ENCODE measurements around the gene PLPPR5. TPM values are rescaled to one million over a fixed set of nuclear protein-coding genes. Genes with fewer than 3 reads are reported as not detected.
"Not testable (repeated sequence)": the region's sequence is repeated elsewhere in the genome, so short reads cannot be mapped to it uniquely, and the experiment has no call there.

The PLPPR5 gene
- total and polyA plus RNA-seq, 2 experiments from 2014 or later: not detected

GRCh38 chr1:98887507-98887906 lies 117.2 kb downstream of the PLPPR5 start:
- no peaks in the 10 kb centered on the region for H3K36me3 ChIP-seq (ENCODE audit: low read depth)
- no peaks in the 10 kb centered on the region for H3K27me3 ChIP-seq (replicated peaks; ENCODE audit: insufficient read depth)
- no peak overlapping the region for H3K4me3 ChIP-seq
- H3K27ac ChIP-seq: no peak overlapping the region
- H3K9ac ChIP-seq: no peak overlapping the region
- H3K4me2 ChIP-seq (ENCODE audit: unreplicated experiment): no peak overlapping the region
- no peak for DNase-seq
- H3K79me2 ChIP-seq (ENCODE audit: insufficient read depth): no peaks in the 10 kb centered on the region
- no peaks in the 10 kb centered on the region for H3K4me1 ChIP-seq (ENCODE audit: insufficient read depth)
- H3K9me3 ChIP-seq (ENCODE audit: low read depth): no peaks in the 10 kb centered on the region
- 57 to 58% methylated on average over 1 of the region's 1 CpG for WGBS, 2 experiments (ENCODE audit: low coverage in 1 of 2, low lambda C conversion rate in 2 of 2, missing lambda C conversion rate in 2 of 2)
- H3K9me2 ChIP-seq (ENCODE audit: insufficient read depth): no peaks in the 10 kb centered on the region
- no peaks in the 10 kb centered on the region for H4K20me1 ChIP-seq (ENCODE audit: insufficient read depth)
- H2AFZ ChIP-seq: no peak overlapping the region
- H3F3A ChIP-seq (ENCODE audit: insufficient read depth): no peaks in the 10 kb centered on the region
- in situ Hi-C loops (cut with MboI): no loop called here
- TF ChIP-seq EZH2 (IDR thresholded peaks at IDR 0.05; ENCODE audit: insufficient read depth, poor library complexity, severe bottlenecking): no peak
- TF ChIP-seq EZH2phosphoT487 (IDR thresholded peaks at IDR 0.05; ENCODE audit: insufficient read depth, low read depth): no peak

GRCh38 chr1:98884864-98885263 lies 119.8 kb downstream of the PLPPR5 start:
- no peaks in the 10 kb centered on the region for H3K27me3 ChIP-seq (replicated peaks; ENCODE audit: insufficient read depth)
- in situ Hi-C loops (cut with MboI): no loop called here
- H3K79me2 ChIP-seq (ENCODE audit: insufficient read depth): no peaks in the 10 kb centered on the region

GRCh38 chr1:98881901-98882300 lies 122.8 kb downstream of the PLPPR5 start:
- Histone ChIP-seq H3K27ac (no peak overlapping the region), H2AFZ (no peak overlapping the region), H3K9me3 (ENCODE audit: low read depth) (no peaks in the 10 kb centered on the region), H3F3A (ENCODE audit: insufficient read depth) (no peaks in the 10 kb centered on the region), H3K27me3 (replicated peaks; ENCODE audit: insufficient read depth) (no peaks in the 10 kb centered on the region), H3K79me2 (ENCODE audit: insufficient read depth) (no peaks in the 10 kb centered on the region), H4K20me1 (ENCODE audit: insufficient read depth) (no peaks in the 10 kb centered on the region), H3K4me1 (ENCODE audit: insufficient read depth) (no peaks in the 10 kb centered on the region), H3K4me3 (no peak overlapping the region), H3K36me3 (ENCODE audit: low read depth) (no peaks in the 10 kb centered on the region), H3K4me2 (ENCODE audit: unreplicated experiment) (no peak overlapping the region), H3K9me2 (ENCODE audit: insufficient read depth) (no peaks in the 10 kb centered on the region), H3K9ac (no peak overlapping the region)
- in situ Hi-C loops (cut with MboI): no loop called here
- TF ChIP-seq EZH2 (IDR thresholded peaks at IDR 0.05; ENCODE audit: insufficient read depth, poor library complexity, severe bottlenecking): no peak
- no peak for TF ChIP-seq EZH2phosphoT487 (IDR thresholded peaks at IDR 0.05; ENCODE audit: insufficient read depth, low read depth)
- 80 to 83% methylated on average over 4 of the region's 4 CpGs for WGBS, 2 experiments (ENCODE audit: low coverage in 1 of 2, low lambda C conversion rate in 2 of 2, missing lambda C conversion rate in 2 of 2)
- DNase-seq: no peak

More at GRCh38 chr1:98884864-98885263, 119.8 kb downstream of the PLPPR5 start:
- Histone ChIP-seq H3K27ac (no peak overlapping the region), H3K9ac (no peak overlapping the region), H3K4me3 (no peak overlapping the region), H3K4me2 (ENCODE audit: unreplicated experiment) (no peak overlapping the region), H3K4me1 (ENCODE audit: insufficient read depth) (no peaks in the 10 kb centered on the region), H3F3A (ENCODE audit: insufficient read depth) (no peaks in the 10 kb centered on the region), H4K20me1 (ENCODE audit: insufficient read depth) (no peaks in the 10 kb centered on the region), H3K9me3 (ENCODE audit: low read depth) (no peaks in the 10 kb centered on the region), H3K36me3 (ENCODE audit: low read depth) (no peaks in the 10 kb centered on the region), H3K9me2 (ENCODE audit: insufficient read depth) (no peaks in the 10 kb centered on the region), H2AFZ (no peak overlapping the region)
- DNase-seq: peak; percentile 17
- TF ChIP-seq EZH2phosphoT487 (IDR thresholded peaks at IDR 0.05; ENCODE audit: insufficient read depth, low read depth) (no peak), EZH2 (IDR thresholded peaks at IDR 0.05; ENCODE audit: insufficient read depth, poor library complexity, severe bottlenecking) (no peak)

- H3K9ac ChIP-seq; H3K4me3 ChIP-seq; H2AFZ ChIP-seq; H3K36me3 ChIP-seq (ENCODE audit: low read depth); H4K20me1 ChIP-seq (ENCODE audit: insufficient read depth); H3K9me2 ChIP-seq (ENCODE audit: insufficient read depth); H3K27me3 ChIP-seq (replicated peaks; ENCODE audit: insufficient read depth); H3K9me3 ChIP-seq (ENCODE audit: low read depth); H3F3A ChIP-seq (ENCODE audit: insufficient read depth); DNase-seq; H3K4me1 ChIP-seq (ENCODE audit: insufficient read depth); H3K27ac ChIP-seq; H3K4me2 ChIP-seq (ENCODE audit: unreplicated experiment); H3K79me2 ChIP-seq (ENCODE audit: insufficient read depth); in situ Hi-C loops (cut with MboI): not testable (repeated sequence)
- 72 to 79% methylated on average over 11 of the region's 11 CpGs for WGBS, 2 experiments (ENCODE audit: low coverage in 1 of 2, low lambda C conversion rate in 2 of 2, missing lambda C conversion rate in 2 of 2)
Observed at GRCh38 chr1:98881234-98881633, 123.4 kb downstream of the PLPPR5 start.

- no peaks in the 10 kb centered on the region for H3K36me3 ChIP-seq (ENCODE audit: low read depth)
Observed at GRCh38 chr1:98874828-98875227, 129.8 kb downstream of the PLPPR5 start.

More at GRCh38 chr1:98874828-98875227, 129.8 kb downstream of the PLPPR5 start:
- Histone ChIP-seq H3K27ac (no peak overlapping the region), H3K9me3 (ENCODE audit: low read depth) (no peaks in the 10 kb centered on the region), H3K4me2 (ENCODE audit: unreplicated experiment) (no peak overlapping the region), H3F3A (ENCODE audit: insufficient read depth) (no peaks in the 10 kb centered on the region), H4K20me1 (ENCODE audit: insufficient read depth) (no peaks in the 10 kb centered on the region), H2AFZ (no peak overlapping the region), H3K9ac (no peak overlapping the region), H3K9me2 (ENCODE audit: insufficient read depth) (no peaks in the 10 kb centered on the region), H3K4me1 (ENCODE audit: insufficient read depth) (no peaks in the 10 kb centered on the region), H3K4me3 (no peak overlapping the region), H3K79me2 (ENCODE audit: insufficient read depth) (no peaks in the 10 kb centered on the region), H3K27me3 (replicated peaks; ENCODE audit: insufficient read depth) (no peaks in the 10 kb centered on the region)
- 60 to 71% methylated on average over 2 of the region's 2 CpGs for WGBS, 2 experiments (ENCODE audit: low coverage in 1 of 2, low lambda C conversion rate in 2 of 2, missing lambda C conversion rate in 2 of 2)
- no peak for DNase-seq
- in situ Hi-C loops (cut with MboI): no loop called here
- TF ChIP-seq EZH2 (IDR thresholded peaks at IDR 0.05; ENCODE audit: insufficient read depth, poor library complexity, severe bottlenecking) (no peak), EZH2phosphoT487 (IDR thresholded peaks at IDR 0.05; ENCODE audit: insufficient read depth, low read depth) (no peak)

Measured in GM23248 (cell line).